ENCODE results near the gene GPX2.

Gene GPX2

DNA sequence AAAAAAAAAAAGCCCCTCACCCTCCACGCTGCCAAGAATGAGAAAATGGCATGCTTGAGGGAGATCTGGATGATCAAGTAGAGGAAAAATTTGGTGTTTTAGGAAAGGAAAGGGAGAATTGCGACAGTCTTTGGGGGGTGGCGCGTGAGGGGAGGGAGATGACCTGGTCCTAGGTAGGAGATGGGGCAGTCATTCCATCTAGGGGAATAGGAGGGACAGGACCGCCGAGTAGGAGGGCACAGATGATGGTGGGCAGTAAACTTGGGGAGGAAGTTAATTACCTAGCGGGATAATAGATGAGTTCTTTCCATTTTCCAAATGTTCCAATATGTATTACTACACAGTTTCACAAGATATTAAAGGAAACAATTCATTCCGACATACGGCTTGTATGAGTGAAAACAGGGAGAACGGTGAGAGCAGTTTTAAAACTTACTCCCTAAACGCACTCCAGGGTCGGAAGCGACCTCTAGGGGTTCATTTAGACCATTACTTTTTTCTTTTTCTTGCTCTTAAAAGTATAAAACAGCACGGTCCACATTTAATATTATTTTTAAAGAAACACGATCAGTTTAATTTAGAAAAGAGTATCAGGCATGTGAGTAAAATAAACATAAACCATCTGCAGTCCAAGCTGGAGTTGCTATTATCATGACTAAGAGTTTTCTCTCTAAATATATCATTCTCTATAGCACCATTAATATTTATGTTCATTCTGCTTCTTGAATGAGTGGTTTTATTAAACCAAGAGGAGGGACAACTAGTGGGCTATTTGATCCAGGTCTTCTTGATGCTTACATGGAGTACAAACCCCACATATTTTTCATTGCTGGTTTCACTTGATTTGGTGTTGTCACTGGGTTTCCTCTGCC, 41.1 kb upstream of the GPX2 start:
- TF ChIP-seq CEBPB (IDR thresholded peaks at IDR 0.05): no peak
- no peak for TF ChIP-seq EGR1 (IDR thresholded peaks at IDR 0.05)
- TF ChIP-seq EP300 (IDR thresholded peaks at IDR 0.05; ENCODE audit: borderline replicate concordance): no peak
- no peak for TF ChIP-seq FOXM1 (IDR thresholded peaks at IDR 0.05; ENCODE audit: borderline replicate concordance, low read depth)
- TF ChIP-seq ZBTB7A (IDR thresholded peaks at IDR 0.05; ENCODE audit: low read depth): no peak
- peak; percentile 84 for TF ChIP-seq RAD21 (IDR thresholded peaks at IDR 0.05; ENCODE audit: low read depth)

- TF ChIP-seq RAD21 (IDR thresholded peaks at IDR 0.05; ENCODE audit: low read depth) (no peak), TCF12 (IDR thresholded peaks at IDR 0.05; ENCODE audit: low read depth) (no peak), YY1 (IDR thresholded peaks at IDR 0.05; ENCODE audit: low read depth) (no peak), FOXM1 (IDR thresholded peaks at IDR 0.05; ENCODE audit: borderline replicate concordance, low read depth) (no peak)
- TF ChIP-seq, protein P1, sequence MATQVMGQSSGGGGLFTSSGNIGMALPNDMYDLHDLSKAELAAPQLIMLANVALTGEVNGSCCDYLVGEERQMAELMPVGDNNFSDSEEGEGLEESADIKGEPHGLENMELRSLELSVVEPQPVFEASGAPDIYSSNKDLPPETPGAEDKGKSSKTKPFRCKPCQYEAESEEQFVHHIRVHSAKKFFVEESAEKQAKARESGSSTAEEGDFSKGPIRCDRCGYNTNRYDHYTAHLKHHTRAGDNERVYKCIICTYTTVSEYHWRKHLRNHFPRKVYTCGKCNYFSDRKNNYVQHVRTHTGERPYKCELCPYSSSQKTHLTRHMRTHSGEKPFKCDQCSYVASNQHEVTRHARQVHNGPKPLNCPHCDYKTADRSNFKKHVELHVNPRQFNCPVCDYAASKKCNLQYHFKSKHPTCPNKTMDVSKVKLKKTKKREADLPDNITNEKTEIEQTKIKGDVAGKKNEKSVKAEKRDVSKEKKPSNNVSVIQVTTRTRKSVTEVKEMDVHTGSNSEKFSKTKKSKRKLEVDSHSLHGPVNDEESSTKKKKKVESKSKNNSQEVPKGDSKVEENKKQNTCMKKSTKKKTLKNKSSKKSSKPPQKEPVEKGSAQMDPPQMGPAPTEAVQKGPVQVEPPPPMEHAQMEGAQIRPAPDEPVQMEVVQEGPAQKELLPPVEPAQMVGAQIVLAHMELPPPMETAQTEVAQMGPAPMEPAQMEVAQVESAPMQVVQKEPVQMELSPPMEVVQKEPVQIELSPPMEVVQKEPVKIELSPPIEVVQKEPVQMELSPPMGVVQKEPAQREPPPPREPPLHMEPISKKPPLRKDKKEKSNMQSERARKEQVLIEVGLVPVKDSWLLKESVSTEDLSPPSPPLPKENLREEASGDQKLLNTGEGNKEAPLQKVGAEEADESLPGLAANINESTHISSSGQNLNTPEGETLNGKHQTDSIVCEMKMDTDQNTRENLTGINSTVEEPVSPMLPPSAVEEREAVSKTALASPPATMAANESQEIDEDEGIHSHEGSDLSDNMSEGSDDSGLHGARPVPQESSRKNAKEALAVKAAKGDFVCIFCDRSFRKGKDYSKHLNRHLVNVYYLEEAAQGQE (IDR thresholded peaks at IDR 0.05; ENCODE audit: low read depth): no peak
Measured at GRCh38 chr14:64979336-64980074, 37.0 kb upstream of the GPX2 start.

DNA sequence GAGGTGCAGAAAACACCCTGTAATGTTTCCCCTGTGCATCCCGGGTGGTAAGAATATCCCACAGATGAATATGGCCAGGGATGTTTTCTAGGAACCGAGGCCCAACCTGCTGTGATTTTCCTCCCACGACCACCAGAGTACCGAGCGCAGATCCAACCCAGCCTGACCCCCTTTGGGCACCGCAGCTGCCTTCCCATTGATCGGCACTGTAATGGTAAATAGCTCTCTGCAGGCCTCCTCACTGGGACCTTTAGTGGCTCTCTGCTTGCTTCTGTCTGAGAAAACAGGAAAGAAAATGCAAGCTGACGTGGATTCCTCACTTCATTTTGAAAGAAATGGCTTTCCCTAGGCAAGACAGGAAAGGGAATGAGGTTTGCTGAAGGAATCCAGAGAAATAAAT, 32.0 kb upstream of the GPX2 start:
- TF ChIP-seq TAF1 (IDR thresholded peaks at IDR 0.05; ENCODE audit: low read depth) (no peak), RAD21 (IDR thresholded peaks at IDR 0.05; ENCODE audit: low read depth) (no peak), CEBPB (IDR thresholded peaks at IDR 0.05) (no peak), CREB1 (IDR thresholded peaks at IDR 0.05; ENCODE audit: low read depth) (no peak), EP300 (IDR thresholded peaks at IDR 0.05; ENCODE audit: borderline replicate concordance) (no peak), FOXM1 (IDR thresholded peaks at IDR 0.05; ENCODE audit: borderline replicate concordance, low read depth) (no peak), EGR1 (IDR thresholded peaks at IDR 0.05) (no peak), MAX (IDR thresholded peaks at IDR 0.05) (no peak), YY1 (IDR thresholded peaks at IDR 0.05; ENCODE audit: low read depth) (no peak), TEAD4 (IDR thresholded peaks at IDR 0.05) (no peak), ZBTB7A (IDR thresholded peaks at IDR 0.05; ENCODE audit: low read depth) (no peak)
- TF ChIP-seq, protein P1 (IDR thresholded peaks at IDR 0.05; ENCODE audit: low read depth): no peak

DNA sequence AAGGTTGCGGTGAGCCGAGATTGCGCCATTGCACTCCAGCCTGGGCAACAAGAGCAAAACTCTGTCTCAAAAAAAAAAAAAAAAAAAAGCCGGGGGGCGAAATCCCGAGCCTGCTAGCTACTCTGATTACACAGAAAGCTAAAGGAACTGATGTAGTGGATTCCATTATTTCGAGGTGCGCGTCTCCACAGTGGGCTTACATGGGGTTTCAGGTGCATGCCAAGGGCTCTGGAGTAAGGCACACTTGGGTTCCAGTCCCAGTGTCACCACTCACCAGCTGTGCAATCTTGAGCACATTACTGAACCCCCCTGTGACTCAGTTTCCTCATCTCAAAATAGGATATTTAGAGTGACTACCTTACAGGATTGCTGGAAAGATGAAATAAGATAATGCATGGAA, 31.3 kb upstream of the GPX2 start:
- TF ChIP-seq YY1 (IDR thresholded peaks at IDR 0.05; ENCODE audit: low read depth) (no peak), MAX (IDR thresholded peaks at IDR 0.05) (no peak), TCF12 (IDR thresholded peaks at IDR 0.05; ENCODE audit: low read depth) (no peak), EP300 (IDR thresholded peaks at IDR 0.05; ENCODE audit: borderline replicate concordance) (no peak), CREB1 (IDR thresholded peaks at IDR 0.05; ENCODE audit: low read depth) (no peak), FOXM1 (IDR thresholded peaks at IDR 0.05; ENCODE audit: borderline replicate concordance, low read depth) (no peak), EGR1 (IDR thresholded peaks at IDR 0.05) (no peak), RAD21 (IDR thresholded peaks at IDR 0.05; ENCODE audit: low read depth) (no peak), NFIC (IDR thresholded peaks at IDR 0.05) (no peak), CEBPB (IDR thresholded peaks at IDR 0.05) (no peak), TAF1 (IDR thresholded peaks at IDR 0.05; ENCODE audit: low read depth) (no peak), TEAD4 (IDR thresholded peaks at IDR 0.05) (no peak), ZBTB7A (IDR thresholded peaks at IDR 0.05; ENCODE audit: low read depth) (no peak), USF1 (IDR thresholded peaks at IDR 0.05) (no peak)
- TF ChIP-seq, protein P1 (IDR thresholded peaks at IDR 0.05; ENCODE audit: low read depth): no peak

Measured in Ishikawa (cell line).